Gastrocnemius medialis (tissue), 4 donors: Measurements from ENCODE around the gene INKA1.

Experiments used
- CTCF ChIP-seq, 5 experiments: fragments of 450-650 bp in 3 of 5; fragments of 200-600 bp in 2 of 5; sonication (generic) in 2 of 5; IDR thresholded peaks in 4 of 5; conservative IDR thresholded peaks in 1 of 5; 1 replicate in 4 of 5; 2 replicates in 1 of 5; pipeline ENCODE4 v1.5.1; 2016 to 2019; ENCODE audit warnings: antibody characterized with exemption in 5 of 5, mild to moderate bottlenecking in 3 of 5, moderate library complexity in 3 of 5
- POLR2A ChIP-seq, 2 donors: fragments of 450-650 bp; IDR thresholded peaks; one replicate each; pipeline ENCODE4 v1.6.1; 2017; ENCODE audit warnings: antibody characterized with exemption in 2 of 2, mild to moderate bottlenecking in 2 of 2, moderate library complexity in 2 of 2

GRCh38 chr3:49805367-49805782 lies 2.3 kb downstream of the INKA1 start:
- no peak for TF ChIP-seq CTCF (IDR thresholded peaks at IDR 0.05 in 4 of 5, conservative IDR thresholded peaks at IDR 0.05 in 1 of 5)
- peak; percentile 2 to 13 for TF ChIP-seq POLR2A (IDR thresholded peaks at IDR 0.05)
